Measurements from ENCODE around the gene LHX1.

Gene LHX1

GRCh38 chr17:36894177-36894576, 43.1 kb upstream of the LHX1 start:
- no peak for DNase-seq (ENCODE audit: low spot score)
- no peak for TF ChIP-seq CTCF (IDR thresholded peaks at IDR 0.05; ENCODE audit: borderline replicate concordance, control extremely low read depth, extremely low read depth, insufficient read depth, missing control alignments)
- in situ Hi-C loops (cut with MboI; ENCODE audit: low sequenced_read_pairs, unreplicated experiment): no loop called here

GRCh38 chr17:36894925-36895324, 42.4 kb upstream of the LHX1 start:
- TF ChIP-seq CTCF (IDR thresholded peaks at IDR 0.05; ENCODE audit: borderline replicate concordance, control extremely low read depth, extremely low read depth, insufficient read depth, missing control alignments): no peak

GRCh38 chr17:36899250-36900159, 37.8 kb upstream of the LHX1 start:
- no peak for TF ChIP-seq CTCF (IDR thresholded peaks at IDR 0.05; ENCODE audit: borderline replicate concordance, control extremely low read depth, extremely low read depth, insufficient read depth, missing control alignments)
- no peak for DNase-seq (ENCODE audit: low spot score)
- in situ Hi-C loops (cut with MboI; ENCODE audit: low sequenced_read_pairs, unreplicated experiment): no loop called here

More at GRCh38 chr17:36894925-36895324, 42.4 kb upstream of the LHX1 start:
- in situ Hi-C loops (cut with MboI; ENCODE audit: low sequenced_read_pairs, unreplicated experiment): no loop called here
- no peak for DNase-seq (ENCODE audit: low spot score)

GRCh38 chr17:36900160-36900512, 37.1 kb upstream of the LHX1 start:
- TF ChIP-seq CTCF (IDR thresholded peaks at IDR 0.05; ENCODE audit: borderline replicate concordance, control extremely low read depth, extremely low read depth, insufficient read depth, missing control alignments): no peak
- in situ Hi-C loops (cut with MboI; ENCODE audit: low sequenced_read_pairs, unreplicated experiment): no loop called here
- no peak for DNase-seq (ENCODE audit: low spot score)

- in situ Hi-C loops (cut with MboI; ENCODE audit: low sequenced_read_pairs, unreplicated experiment): no loop called here
- no peak for DNase-seq (ENCODE audit: low spot score)
- no peak for TF ChIP-seq CTCF (IDR thresholded peaks at IDR 0.05; ENCODE audit: borderline replicate concordance, control extremely low read depth, extremely low read depth, insufficient read depth, missing control alignments)
Measured at GRCh38 chr17:36901506-36901905, 35.8 kb upstream of the LHX1 start.

GRCh38 chr17:36907407-36907806, 29.9 kb upstream of the LHX1 start:
- TF ChIP-seq CTCF (IDR thresholded peaks at IDR 0.05; ENCODE audit: borderline replicate concordance, control extremely low read depth, extremely low read depth, insufficient read depth, missing control alignments): no peak
- in situ Hi-C loops (cut with MboI; ENCODE audit: low sequenced_read_pairs, unreplicated experiment): no loop called here
- DNase-seq (ENCODE audit: low spot score): no peak
